Stimulated activated CD4-positive, alpha-beta T cell treated with anti-CD3 and anti-CD28 coated beads, Interleukin-15, amount 100 ng/mL, for 24 hours (primary cell): ENCODE data around the gene BRSK2.
"Not testable (repeated sequence)": the region's sequence is repeated elsewhere in the genome, so short reads cannot be mapped to it uniquely, and the experiment has no call there.

ENCODE experiments used
- DNase-seq: peaks from one replicate; pipeline ENCODE4 v3.0.0-alpha.2; 2020

The BRSK2 gene

DNA sequence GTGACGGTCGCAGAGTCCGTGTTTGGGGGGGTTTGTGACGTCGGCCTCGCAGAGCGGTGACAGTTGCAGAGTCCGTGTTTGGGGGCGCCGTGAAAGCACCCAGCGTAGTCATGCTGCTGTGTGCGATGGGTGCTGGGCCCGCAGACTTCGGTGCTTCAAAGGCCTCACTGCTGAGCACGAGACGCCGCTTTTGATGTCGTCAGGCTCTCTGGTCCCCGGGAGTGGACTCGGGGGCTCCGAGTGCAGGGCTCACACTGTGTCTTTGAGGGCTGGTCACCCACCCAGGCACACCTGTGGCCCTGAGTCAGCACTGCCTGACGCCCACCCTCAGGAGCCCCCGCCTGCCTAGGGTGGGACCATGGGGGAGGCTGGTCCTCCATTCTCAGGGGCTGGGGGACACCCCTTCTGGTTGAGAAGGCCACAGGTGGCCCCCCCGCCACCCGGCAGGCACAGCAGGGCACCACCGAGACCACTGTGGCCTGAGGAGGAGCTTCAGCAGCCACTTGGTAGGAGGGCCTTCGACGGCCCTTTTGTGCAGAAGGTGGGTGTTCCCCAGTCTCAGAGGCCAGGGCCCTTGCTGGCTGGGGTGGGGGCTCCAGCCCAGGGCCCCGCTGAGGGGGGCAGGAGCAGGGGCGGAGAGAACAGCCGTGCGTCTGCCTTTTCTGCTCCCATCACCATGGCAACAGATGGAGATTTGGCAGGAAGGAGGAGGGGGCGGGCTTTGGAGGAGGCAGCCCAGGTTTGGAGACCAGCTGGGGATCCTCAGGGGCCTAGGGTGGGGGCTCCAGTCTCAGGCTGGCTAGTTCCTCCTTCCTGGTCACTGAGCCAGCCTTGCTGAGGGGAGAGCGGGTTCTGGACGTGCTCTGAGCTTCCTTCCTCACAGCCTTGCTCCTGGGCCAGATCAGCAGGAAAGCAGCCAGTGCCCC is 20.9 kb downstream of the BRSK2 start:
- DNase-seq: no peak

DNA sequence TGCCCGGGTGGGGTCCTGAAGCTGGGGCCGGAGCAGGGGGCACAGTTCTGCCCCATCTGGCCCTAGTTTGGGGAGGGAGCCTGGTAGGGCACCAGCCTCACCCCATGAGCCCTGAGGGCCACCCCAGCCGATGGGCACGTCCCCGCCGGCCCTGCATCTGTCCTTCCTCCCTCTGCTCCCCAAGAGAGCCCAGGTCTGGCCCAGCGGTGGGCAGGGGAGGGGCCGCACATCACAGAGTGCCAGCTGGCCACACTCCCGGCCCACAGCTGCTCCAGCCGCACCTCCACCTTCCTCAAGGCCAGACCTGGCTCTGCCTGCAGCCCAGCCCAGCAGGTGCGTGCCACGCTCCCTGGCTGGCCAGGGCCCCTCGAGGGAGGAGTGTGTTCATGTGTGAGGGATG is 21.6 kb downstream of the BRSK2 start:
- DNase-seq: no peak

DNA sequence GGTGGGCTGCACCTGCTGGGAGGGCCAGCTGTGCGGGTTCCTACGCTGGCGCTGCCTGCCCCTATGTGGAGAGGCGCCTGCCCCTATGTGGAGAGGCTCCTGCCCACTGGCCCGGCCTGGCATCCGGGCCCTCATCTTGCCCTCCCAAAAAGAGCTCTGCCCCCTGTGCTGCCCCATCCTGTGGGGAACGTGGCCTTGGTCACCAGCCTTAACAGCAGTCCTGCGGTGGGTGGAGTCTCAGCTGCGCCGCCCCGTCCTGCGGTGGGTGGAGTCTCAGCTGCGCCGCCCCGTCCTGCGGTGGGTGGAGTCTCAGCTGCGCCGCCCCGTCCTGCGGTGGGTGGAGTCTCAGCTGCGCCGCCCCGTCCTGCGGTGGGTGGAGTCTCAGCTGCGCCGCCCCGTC is 22.0 kb downstream of the BRSK2 start:
- DNase-seq: not testable (repeated sequence)

DNA sequence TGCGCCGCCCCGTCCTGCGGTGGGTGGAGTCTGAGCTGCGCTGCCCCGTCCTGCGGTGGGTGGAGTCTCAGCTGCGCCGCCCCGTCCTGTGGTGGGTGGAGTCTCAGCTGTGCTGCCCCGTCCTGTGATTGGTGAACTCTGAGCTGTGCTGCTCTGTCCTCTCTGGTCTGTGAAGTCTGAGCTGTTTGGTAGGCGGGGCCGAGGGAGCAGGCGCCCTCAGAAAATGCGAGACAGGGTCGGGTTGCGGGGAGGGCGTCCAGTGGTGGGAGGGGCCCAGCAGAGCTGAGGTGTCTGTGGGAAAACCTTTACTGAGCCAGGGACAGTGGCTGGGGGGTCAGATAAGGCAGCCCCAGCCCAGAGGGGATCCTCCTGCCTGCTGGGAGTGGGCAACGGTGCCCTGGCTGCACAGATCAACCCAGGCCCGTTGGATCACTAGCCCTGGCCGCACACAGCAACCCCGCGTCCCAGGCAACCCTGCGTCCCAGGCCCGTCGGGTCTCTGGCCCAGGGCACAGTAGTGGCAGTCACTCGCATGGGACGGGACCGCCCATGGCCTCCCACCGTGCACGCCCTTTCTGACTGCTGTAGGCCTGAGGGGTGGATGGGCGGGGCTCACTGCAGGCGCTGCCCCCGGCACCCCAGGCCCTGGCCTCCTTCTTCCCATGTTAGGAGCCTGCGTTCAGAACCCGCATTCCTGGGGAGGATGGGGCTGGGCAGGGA is 22.8 kb downstream of the BRSK2 start:
- no peak for DNase-seq

DNA sequence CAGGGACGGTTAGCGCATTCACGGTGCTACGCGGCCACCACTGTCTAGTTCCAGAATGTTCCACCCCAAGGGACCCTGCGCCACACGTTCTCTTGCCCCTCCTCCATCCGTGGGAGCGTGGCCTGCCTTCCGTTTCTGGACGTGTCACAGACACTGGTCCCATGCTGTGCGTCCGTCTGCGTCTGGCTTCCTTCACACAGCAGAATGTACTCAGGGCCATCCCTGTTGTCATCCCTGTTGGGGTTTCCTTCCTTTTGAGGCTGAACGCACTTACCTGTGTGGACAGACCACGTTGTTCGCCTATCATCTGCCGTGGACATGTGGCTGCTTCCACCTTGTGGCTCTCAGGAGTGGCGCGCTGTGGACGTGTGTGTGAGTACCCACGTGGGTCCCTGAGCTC is 24.9 kb downstream of the BRSK2 start:
- DNase-seq: no peak

DNA sequence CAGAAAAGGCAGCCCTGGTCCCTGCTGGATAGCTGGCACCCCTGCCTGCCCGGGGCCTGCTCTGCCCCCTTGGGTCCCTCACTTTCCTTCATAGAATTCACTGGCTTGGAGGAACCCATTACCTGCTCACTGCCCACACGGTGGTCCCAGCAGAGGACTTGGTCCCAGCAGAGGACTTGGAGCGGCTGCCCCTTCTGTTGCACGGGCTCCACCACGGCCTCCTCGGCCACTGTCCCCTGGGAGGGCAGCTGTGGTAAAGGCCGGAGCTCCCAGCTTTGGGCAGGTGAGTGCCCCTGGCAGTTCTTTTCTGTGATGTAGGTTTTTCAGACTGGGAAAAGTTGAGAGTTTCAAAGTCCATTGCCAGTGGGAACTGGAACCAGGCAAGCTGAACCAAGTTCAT is 25.9 kb downstream of the BRSK2 start:
- DNase-seq: no peak

DNA sequence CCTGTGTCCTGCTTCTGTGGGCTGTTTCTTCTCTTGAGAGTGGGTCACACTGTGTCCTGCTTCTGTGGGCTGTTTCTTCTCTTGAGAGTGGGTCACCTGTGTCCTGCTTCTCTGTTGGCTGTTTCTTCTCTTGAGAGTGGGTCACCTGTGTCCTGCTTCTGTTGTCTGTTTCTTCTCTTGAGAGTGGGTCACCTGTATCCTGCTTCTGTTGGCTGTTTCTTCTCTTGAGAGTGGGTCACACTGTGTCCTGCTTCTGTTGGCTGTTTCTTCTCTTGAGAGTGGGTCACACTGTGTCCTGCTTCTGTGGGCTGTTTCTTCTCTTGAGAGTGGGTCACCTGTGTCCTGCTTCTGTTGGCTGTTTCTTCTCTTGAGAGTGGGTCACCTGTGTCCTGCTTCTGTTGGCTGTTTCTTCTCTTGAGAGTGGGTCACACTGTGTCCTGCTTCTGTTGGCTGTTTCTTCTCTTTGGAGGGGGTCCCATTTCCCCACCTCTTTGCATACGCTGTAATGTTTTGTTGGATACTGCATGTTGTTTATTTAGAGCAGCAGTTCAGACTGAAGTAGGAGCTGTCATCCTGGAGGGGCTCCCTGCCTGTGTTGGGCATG is 28.6 kb downstream of the BRSK2 start:
- DNase-seq: not testable (repeated sequence)

DNA sequence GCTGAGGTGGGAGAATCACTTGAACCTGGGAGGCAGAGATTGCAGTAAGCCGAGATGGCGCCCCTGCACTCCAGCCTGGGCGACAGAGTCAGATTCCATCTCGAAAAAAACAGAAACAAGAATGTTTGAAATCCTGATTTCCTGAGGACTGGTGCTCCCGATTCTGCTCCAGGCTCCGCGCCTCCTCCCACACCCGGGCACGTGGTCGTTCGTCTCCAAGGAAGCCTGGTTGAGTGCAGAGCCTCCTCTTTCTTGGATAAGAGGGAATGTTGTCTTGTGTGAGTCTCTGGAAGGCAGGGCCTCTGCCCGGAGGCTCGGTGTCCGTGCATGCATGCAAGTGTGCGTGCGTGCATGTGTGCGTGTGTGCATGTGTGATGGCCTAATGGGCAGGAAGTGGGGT is 30.1 kb downstream of the BRSK2 start:
- no peak for DNase-seq

DNA sequence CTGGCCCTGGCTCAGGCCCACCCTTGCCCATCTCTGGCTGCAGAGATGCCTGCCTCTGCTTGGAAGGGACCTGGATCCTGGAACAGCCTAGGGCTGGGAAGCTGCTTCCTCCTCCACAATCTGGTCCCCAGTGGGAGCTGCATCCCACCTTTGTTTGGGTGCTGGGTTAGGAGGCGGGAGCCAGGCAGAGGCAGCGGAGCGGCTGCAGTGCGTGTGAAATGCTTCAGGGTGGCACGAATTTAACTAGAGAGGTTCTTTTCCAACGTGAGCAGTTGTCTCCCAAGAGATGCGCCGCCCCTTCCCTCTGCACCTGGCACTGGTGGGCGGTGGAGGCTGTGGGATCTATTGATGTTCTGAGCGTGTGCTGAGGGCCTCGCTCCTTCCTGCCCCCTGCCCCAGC is 31.6 kb downstream of the BRSK2 start:
- no peak for DNase-seq

DNA sequence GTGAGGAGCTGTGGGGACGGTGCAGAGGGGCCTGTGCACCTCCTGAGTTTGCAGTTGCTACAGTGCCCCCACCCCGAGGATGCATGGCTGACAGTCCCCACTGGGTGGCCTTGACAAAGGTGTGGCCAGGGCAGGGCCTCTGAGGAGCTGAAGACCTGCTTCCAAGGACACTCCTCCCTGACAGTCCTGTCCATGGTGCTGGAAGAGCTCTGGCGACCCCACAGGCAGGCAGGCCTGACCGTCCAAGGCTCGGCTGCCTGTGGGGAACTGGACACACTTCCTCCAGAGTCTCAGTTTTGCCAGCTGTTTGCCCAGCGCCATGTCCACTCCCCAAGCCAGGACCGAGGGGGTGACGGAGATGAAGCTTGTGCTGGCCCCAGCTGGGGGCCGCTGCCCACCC is 32.7 kb downstream of the BRSK2 start:
- no peak for DNase-seq

DNA sequence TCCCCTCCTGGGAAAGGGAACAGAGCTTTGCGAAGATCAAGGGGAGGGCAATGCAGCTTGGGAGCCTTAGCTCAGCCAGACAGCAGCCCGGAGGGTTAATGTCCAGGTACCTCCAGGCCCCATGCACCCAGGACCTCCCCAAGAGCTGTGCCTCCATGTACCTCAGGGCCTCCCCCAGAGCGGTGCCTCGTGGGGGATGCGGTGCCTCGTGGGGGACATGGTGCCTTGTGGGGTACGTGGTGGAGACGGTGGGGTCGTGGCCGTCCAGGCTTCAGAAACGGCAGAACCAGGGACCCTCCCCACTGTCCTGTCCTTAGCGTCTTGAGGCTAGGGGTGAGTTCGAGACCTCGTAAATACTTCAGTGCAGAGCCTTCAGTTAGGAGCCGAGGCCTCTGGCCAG is 33.2 kb downstream of the BRSK2 start:
- DNase-seq: no peak

DNA sequence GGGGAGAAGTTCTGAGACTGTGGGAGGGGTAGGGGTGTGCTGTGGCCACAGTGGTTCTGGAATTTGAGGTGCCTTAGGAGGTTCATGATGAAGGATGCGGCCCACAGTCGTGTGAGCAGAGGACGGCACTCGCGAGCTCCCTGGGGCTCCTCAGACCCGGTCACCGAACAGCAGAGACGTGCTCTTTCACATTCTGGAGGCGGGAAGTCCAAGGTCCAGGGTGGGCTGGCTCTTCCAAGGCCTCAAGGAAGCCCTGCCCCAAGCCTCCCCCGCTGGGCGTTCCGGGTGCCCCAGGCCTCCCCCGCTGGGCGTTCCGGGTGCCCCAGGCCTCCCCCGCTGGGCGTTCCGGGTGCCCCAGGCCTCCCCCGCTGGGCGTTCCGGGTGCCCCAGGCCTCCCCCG is 33.7 kb downstream of the BRSK2 start:
- not testable (repeated sequence) for DNase-seq

DNA sequence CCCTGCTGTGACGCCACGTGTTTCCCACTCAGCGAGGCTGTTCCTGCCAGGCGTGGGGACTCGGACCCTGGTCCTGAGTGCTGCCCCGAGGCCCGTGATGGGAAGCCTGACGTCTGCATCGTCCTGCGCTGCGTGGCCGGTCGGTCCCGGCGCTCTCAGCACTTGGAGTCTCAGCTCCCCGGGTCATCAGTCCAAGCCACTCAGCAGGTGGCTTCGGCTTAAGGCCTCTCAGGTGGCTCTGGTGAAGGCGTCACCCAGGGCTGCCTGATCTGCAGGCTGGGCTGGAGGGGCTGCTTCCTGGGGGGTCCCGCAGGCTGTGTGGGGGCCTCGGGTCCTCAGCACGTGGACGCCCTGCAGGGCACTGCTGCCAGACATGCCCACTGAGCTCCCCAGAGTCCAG is 35.3 kb downstream of the BRSK2 start:
- DNase-seq: no peak

DNA sequence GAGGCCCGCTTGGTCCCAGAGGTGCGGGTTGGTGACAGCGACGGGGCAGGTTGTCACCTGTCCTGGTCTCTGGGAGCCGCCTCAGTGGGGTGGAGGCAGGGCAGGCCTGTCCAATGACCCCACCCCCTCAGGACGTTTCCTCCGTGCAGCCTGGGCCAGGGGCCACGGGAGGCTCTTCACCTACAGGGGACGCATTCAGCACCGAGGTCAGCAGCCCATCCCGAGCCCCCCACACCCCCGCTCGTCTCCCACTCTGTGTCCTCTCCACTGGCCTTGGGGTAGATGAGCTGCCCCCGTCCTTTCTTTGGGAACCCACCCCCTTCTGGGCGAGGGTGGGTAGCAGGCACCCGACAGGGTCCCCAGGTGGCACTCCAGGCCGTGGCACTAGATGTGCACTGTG is 35.7 kb downstream of the BRSK2 start:
- no peak for DNase-seq

DNA sequence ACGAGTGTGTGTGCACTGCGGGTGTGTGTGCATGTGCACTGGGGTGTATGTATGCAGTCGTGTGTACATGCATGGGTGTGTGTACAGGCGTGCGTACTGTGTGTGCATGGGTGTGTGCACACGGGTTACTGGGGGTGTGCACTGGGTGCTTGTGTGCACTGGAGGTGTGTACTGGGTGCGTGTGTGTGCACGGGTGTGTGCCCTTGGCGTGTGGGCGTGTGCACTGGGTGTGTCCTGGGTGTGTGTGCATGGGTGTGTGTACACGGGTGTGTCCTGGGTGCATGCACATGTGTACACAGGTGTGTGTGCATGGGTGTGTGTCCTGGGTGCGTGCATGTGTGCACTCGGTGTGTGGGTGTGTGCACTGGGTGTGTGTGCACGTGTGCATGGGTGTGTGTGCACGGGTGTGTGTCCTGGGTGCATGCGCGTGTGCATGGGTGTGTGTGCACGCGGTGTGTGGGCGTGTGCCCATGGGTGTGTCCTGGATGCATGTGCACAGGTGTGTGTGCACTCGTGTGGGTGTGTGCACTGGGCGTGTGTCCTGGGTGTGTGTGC is 39.1 kb downstream of the BRSK2 start:
- DNase-seq: no peak

DNA sequence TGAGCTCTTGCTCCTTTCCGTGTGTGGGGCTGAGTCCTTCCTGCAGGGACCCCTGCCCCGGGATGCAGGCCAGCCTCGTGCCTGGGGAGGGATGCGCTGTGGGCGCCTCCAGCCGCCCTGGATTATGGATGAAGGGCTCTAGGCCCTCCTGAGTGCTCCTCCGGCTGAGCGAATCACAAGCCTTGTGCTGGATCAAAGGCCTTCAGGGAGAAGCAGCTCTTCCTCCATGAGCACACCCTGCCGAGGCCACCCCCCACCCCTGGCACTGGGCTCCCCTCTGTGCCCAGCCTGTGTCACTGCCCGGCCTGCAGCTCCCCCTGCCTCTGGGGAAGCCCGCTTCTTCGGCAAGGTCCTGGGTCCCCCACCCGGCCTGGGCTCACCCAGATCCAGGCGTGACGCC is 43.8 kb downstream of the BRSK2 start:
- DNase-seq: no peak

DNA sequence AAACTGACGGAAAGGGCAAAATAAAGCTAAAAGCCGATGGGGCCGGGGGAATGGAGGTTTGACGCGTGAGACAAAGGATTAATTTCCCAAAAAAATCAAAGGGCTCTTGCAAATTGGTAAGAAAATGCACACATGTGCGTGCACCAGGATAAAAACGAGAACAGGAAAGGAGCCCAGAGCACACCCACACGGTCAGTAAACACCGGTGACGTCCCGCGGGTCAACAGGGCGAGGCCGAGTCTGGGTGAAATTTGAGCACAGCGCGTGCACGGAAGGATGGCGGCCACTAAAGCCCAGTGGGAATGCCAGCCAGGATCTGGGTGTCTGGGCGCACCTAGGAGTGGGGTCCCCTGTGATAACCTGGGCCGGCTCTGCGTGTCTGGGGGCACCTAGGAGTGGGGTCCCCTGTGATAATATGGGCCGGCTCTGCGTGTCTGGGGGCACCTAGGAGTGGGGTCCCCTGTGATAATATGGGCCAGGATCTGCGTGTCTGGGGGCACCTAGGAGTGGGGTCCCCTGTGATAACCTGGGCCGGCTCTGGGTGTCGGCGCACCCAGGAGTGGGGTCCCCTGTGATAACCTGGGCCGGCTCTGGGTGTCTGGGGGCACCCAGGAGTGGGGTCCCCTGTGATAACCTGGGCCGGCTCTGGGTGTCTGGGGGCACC is 44.4 kb downstream of the BRSK2 start:
- no peak for DNase-seq

DNA sequence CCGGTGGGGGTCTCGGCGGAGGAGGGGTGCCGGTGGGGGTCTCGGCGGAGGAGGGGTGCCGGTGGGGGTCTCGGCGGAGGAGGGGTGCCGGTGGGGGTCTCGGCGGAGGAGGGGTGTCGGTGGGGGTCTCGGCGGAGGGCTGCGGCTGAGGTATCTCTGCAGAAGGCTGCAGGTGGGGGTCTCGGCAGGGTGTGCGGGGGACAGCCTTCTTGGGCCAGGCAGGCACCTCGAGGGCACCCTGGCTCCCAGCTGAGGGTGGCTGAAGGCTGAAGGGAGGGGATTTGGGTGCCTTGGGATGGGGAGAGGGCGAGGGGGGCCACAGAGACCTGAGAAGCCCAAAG is 45.7 kb downstream of the BRSK2 start:
- not testable (repeated sequence) for DNase-seq

DNA sequence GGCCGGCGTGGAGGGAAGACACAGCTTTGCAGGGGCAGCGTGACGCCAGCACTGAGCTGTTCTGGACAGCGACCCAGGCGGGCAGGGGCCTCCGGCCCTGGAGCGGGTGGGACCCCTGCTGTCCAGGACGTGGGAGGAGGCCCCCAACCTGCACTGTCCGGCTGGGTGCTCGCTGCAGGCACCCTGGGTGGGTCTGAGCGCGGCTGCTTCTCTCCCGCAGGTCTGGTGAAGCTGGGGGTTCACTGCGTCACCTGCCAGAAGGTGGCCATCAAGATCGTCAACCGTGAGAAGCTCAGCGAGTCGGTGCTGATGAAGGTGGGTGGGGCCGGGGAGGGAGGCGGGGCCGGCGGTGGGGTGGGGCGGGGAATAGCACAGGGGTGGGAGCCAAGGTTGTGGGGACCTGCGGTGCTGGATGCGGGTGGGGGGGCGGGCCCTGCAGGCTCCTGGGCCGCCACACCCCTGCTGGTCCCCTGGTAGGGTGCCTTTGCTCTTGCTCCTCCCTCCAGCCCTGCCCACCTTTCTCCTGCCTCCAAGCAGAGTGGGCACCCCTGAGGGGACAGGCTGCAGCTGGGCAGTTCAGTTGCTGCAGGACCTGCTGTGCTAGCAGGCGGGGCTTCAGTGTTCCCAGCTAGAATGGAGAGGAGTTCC is 46.2 kb downstream of the BRSK2 start:
- DNase-seq: no peak

DNA sequence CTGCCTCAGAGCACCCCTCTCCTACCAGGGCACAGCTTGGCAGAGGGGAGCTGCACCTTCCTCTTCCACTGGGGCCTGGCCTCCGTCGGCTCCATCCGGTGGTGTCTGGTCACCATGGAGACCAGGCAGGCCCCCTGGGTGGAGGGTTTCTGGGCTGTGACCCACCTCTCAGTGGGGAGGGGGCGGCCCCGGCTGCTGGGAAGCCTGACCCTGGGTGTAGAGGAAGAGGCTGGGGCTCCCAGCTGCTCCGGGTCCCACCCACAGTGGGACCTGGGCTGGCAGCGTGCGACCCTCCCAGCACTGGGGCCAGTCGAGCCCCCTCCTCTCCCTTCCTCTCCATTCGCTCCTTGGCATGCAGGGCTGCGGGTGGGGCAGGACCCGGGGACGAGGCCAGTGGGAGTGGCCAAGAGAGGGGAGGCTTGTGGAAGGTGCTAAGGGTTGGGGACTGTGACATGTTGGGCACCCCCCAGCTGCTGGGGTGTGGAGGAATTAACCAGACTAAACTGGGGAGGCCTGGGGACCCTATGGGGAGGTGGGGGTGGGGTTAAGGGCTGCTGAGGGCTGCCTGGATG is 46.8 kb downstream of the BRSK2 start:
- no peak for DNase-seq

DNA sequence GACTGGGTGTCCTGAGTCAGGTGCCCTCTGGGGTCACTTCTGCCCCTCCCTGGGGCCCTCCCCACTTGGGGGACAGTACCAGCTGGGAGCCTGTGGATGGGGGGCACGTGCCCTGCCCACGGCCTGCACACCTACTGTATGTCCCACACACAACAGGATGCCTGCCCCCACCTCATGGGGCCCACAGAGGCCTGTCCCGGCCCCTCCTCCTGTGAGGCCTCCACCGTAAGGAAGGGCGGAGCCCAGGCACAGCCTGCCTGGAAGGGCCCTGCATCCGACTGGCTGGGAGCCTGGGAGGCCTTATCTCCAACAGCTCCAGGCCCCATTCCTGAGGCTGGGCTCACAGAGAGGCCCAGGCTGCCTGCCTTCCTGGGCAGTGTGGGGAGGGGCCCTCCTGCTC is 47.8 kb downstream of the BRSK2 start:
- no peak for DNase-seq

DNA sequence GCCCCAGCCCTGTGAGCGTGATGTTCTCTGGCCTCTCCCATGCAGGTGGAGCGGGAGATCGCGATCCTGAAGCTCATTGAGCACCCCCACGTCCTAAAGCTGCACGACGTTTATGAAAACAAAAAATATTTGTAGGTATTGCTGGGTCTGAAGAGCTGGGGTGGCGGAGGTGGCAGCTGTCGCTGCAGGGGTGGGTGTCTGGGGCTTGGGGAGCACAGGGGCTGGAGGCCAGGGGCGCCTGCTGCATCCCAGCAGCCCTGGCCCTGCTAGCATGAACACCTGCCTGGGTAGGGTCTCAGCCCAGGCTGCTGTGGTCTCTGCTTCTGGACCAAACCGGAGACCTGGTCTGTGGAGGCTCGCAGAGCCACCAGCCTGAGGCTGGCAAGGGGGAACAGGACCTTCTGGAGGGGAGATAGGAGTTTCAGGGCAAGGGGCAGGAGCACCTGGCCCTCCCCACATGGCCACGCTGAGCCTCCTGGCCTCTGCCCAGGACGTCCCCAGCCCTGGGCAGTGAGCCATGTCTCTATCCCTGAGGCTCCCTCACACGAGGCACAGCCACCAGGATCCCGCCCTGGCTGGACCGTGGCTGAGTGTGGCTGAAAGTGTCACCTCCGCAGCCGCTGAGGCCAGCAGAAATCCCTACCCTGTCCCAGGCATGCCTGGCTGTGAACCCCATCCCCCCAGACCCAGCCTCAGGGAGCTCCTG is 48.7 kb downstream of the BRSK2 start:
- no peak for DNase-seq
